ENCODE data around the gene SCRN2. TPM values are rescaled to one million over a fixed set of nuclear protein-coding genes. Genes with fewer than 3 reads are reported as not detected.

The SCRN2 gene
- total RNA-seq (2014; rRNA removed; shearing (Covaris generic)): 39.5 and 41.1 TPM in 2 replicates

- Histone ChIP-seq H3K9me3 (replicated peaks) (no peaks in the 10 kb centered on the region), H3K4me1 (replicated peaks) (peaks cover 8% of the 10 kb centered on the region), H3K4me3 (peak within 1 kb of the TSS; percentile 64), H3K36me3 (peaks cover 24% of the 10 kb centered on the region), H3K27me3 (replicated peaks) (peaks cover 13% of the 10 kb centered on the region), H3K27ac (no peak within 1 kb of the TSS)
- peak; percentile 91 to 93 for DNase-seq (ENCODE audit: low read depth in 1 of 2, low spot score in 2 of 2)
Observed at GRCh38 chr17:47840742-47841487, at the start of gene SCRN2. TSS of gene SCRN2 (minus strand) at chr17:47841273. CDS start at chr17:47840843, 430 bp downstream.

GRCh38 chr17:47889734-47890529, 48.9 kb upstream of the SCRN2 start:
- Histone ChIP-seq H3K36me3 (no peaks in the 10 kb centered on the region), H3K27ac (no peak overlapping the region), H3K4me1 (replicated peaks) (peaks cover 4% of the 10 kb centered on the region), H3K27me3 (replicated peaks) (no peaks in the 10 kb centered on the region), H3K4me3 (no peak overlapping the region), H3K9me3 (replicated peaks) (no peaks in the 10 kb centered on the region)
- peak; percentile 74 to 91 for DNase-seq (ENCODE audit: low read depth in 1 of 2, low spot score in 2 of 2)

GRCh38 chr17:47888293-47888692, 47.2 kb upstream of the SCRN2 start:
- Histone ChIP-seq H3K9me3 (replicated peaks) (no peaks in the 10 kb centered on the region), H3K4me3 (no peak overlapping the region), H3K27ac (no peak overlapping the region), H3K4me1 (replicated peaks) (no peaks in the 10 kb centered on the region), H3K36me3 (no peaks in the 10 kb centered on the region), H3K27me3 (replicated peaks) (no peaks in the 10 kb centered on the region)
- peak in 1 of 2 experiments; percentile 51 for DNase-seq (ENCODE audit: low read depth in 1 of 2, low spot score in 2 of 2)

GRCh38 chr17:47884905-47885730, 44.0 kb upstream of the SCRN2 start:
- Histone ChIP-seq H3K9me3 (replicated peaks) (no peaks in the 10 kb centered on the region), H3K27ac (no peak overlapping the region), H3K36me3 (no peaks in the 10 kb centered on the region), H3K4me3 (no peak overlapping the region), H3K4me1 (replicated peaks) (peaks cover 10% of the 10 kb centered on the region; the same call in 1 of the 2 replicates), H3K27me3 (replicated peaks) (no peaks in the 10 kb centered on the region)
- DNase-seq (ENCODE audit: low read depth in 1 of 2, low spot score in 2 of 2): no peak

- no peak for DNase-seq (ENCODE audit: low read depth in 1 of 2, low spot score in 2 of 2)
- Histone ChIP-seq H3K4me1 (replicated peaks) (peaks cover 10% of the 10 kb centered on the region; the same call in 1 of the 2 replicates), H3K4me3 (no peak overlapping the region), H3K36me3 (no peaks in the 10 kb centered on the region), H3K27ac (no peak overlapping the region), H3K27me3 (replicated peaks) (no peaks in the 10 kb centered on the region), H3K9me3 (replicated peaks) (no peaks in the 10 kb centered on the region)
Observed at GRCh38 chr17:47884427-47884740, 43.3 kb upstream of the SCRN2 start.

GRCh38 chr17:47883589-47884426, 42.7 kb upstream of the SCRN2 start:
- Histone ChIP-seq H3K36me3 (no peaks in the 10 kb centered on the region), H3K4me1 (replicated peaks) (peaks cover 10% of the 10 kb centered on the region; the same call in 1 of the 2 replicates), H3K9me3 (replicated peaks) (no peaks in the 10 kb centered on the region), H3K4me3 (no peak overlapping the region), H3K27me3 (replicated peaks) (no peaks in the 10 kb centered on the region), H3K27ac (no peak overlapping the region)
- DNase-seq (ENCODE audit: low read depth in 1 of 2, low spot score in 2 of 2): no peak

GRCh38 chr17:47882695-47883588, 41.9 kb upstream of the SCRN2 start:
- Histone ChIP-seq H3K9me3 (replicated peaks) (no peaks in the 10 kb centered on the region), H3K4me1 (replicated peaks) (peaks cover 10% of the 10 kb centered on the region; the same call in 1 of the 2 replicates), H3K27me3 (replicated peaks) (0 out of 2 replicates have a peak, but pooled peaks cover 5% of the 10 kb centered on the region), H3K27ac (no peak overlapping the region), H3K36me3 (no peaks in the 10 kb centered on the region), H3K4me3 (no peak overlapping the region)
- no peak for DNase-seq (ENCODE audit: low read depth in 1 of 2, low spot score in 2 of 2)

GRCh38 chr17:47882247-47882646, 41.2 kb upstream of the SCRN2 start:
- H3K27ac ChIP-seq: no peak overlapping the region

GRCh38 chr17:47879776-47880454, 38.8 kb upstream of the SCRN2 start:
- no peaks in the 10 kb centered on the region for H3K36me3 ChIP-seq
- DNase-seq (ENCODE audit: low read depth in 1 of 2, low spot score in 2 of 2): peak in 1 of 2 experiments; percentile 37
- no peaks in the 10 kb centered on the region for H3K9me3 ChIP-seq (replicated peaks)
- no peak overlapping the region for H3K27ac ChIP-seq
- peaks cover 10% of the 10 kb centered on the region; the same call in 1 of the 2 replicates for H3K4me1 ChIP-seq (replicated peaks)
- H3K4me3 ChIP-seq: no peak overlapping the region
- H3K27me3 ChIP-seq (replicated peaks): 0 out of 2 replicates have a peak, but pooled peaks cover 6% of the 10 kb centered on the region

More at GRCh38 chr17:47882247-47882646, 41.2 kb upstream of the SCRN2 start:
- no peaks in the 10 kb centered on the region for H3K36me3 ChIP-seq
- peak in 1 of 2 experiments; percentile 28 for DNase-seq (ENCODE audit: low read depth in 1 of 2, low spot score in 2 of 2)
- 0 out of 2 replicates have a peak, but pooled peaks cover 6% of the 10 kb centered on the region for H3K27me3 ChIP-seq (replicated peaks)
- H3K4me1 ChIP-seq (replicated peaks): peaks cover 10% of the 10 kb centered on the region; the same call in 1 of the 2 replicates
- no peak overlapping the region for H3K4me3 ChIP-seq
- H3K9me3 ChIP-seq (replicated peaks): no peaks in the 10 kb centered on the region

- H3K27ac ChIP-seq: no peak overlapping the region
Observed at GRCh38 chr17:47879028-47879585, 38.0 kb upstream of the SCRN2 start.

More at GRCh38 chr17:47879028-47879585, 38.0 kb upstream of the SCRN2 start:
- Histone ChIP-seq H3K4me1 (replicated peaks) (peaks cover 10% of the 10 kb centered on the region; the same call in 1 of the 2 replicates), H3K4me3 (no peak overlapping the region), H3K36me3 (no peaks in the 10 kb centered on the region), H3K9me3 (replicated peaks) (no peaks in the 10 kb centered on the region), H3K27me3 (replicated peaks) (peaks cover 11% of the 10 kb centered on the region; the same call in 1 of the 2 replicates)
- DNase-seq (ENCODE audit: low read depth in 1 of 2, low spot score in 2 of 2): no peak

Data from SJSA1 (cell line).